Germinal center (tissue), 1 donor: ENCODE measurements around the gene RMDN2.
"Not testable (repeated sequence)": the region's sequence is repeated elsewhere in the genome, so short reads cannot be mapped to it uniquely, and the experiment has no call there.

Experiments
- DNase-seq: peaks from one replicate; pipeline ENCODE4 v3.0.0; 2012; ENCODE audit warnings: mixed read lengths, low spot score

Gene RMDN2

GRCh38 chr2:37897511-37897910 is 27.6 kb upstream of the RMDN2 start:
- DNase-seq = no peak

- DNase-seq = no peak
These were observed 26.6 kb upstream of the RMDN2 start for GRCh38 chr2:37898448-37898847.

- DNase-seq = no peak
These were observed 22.1 kb upstream of the RMDN2 start for GRCh38 chr2:37902991-37903390.

- no peak for DNase-seq
These were observed 20.7 kb upstream of the RMDN2 start for GRCh38 chr2:37904425-37904824.

GRCh38 chr2:37904993-37905392 is 20.1 kb upstream of the RMDN2 start:
- no peak for DNase-seq

- no peak for DNase-seq
These were observed 19.0 kb upstream of the RMDN2 start for GRCh38 chr2:37906131-37906530.

GRCh38 chr2:37907501-37908225 is 17.4 kb upstream of the RMDN2 start:
- no peak for DNase-seq

- DNase-seq = no peak
These were observed 13.7 kb upstream of the RMDN2 start for GRCh38 chr2:37911296-37911873.

- DNase-seq = no peak
These were observed 13.0 kb upstream of the RMDN2 start for GRCh38 chr2:37912056-37912455.

GRCh38 chr2:37912616-37913015 is 12.5 kb upstream of the RMDN2 start:
- DNase-seq = no peak

GRCh38 chr2:37914340-37914739 is 10.7 kb upstream of the RMDN2 start:
- no peak for DNase-seq

GRCh38 chr2:37915773-37916172 is 9.3 kb upstream of the RMDN2 start:
- no peak for DNase-seq

- DNase-seq = no peak
These were observed 8.5 kb upstream of the RMDN2 start for GRCh38 chr2:37916512-37917082.

- no peak for DNase-seq
These were observed 7.5 kb upstream of the RMDN2 start for GRCh38 chr2:37917281-37918228.

GRCh38 chr2:37918742-37919186 is 6.3 kb upstream of the RMDN2 start:
- no peak for DNase-seq

GRCh38 chr2:37919631-37920032 is 5.5 kb upstream of the RMDN2 start:
- DNase-seq = no peak

GRCh38 chr2:37920570-37920969 is 4.5 kb upstream of the RMDN2 start:
- no peak for DNase-seq

- DNase-seq = no peak
These were observed 3.3 kb upstream of the RMDN2 start for GRCh38 chr2:37921781-37922180.

- no peak for DNase-seq
These were observed 1.6 kb upstream of the RMDN2 start for GRCh38 chr2:37923308-37924055.

- DNase-seq = no peak
These were observed 1.5 kb downstream of the RMDN2 start for GRCh38 chr2:37926635-37927034.

GRCh38 chr2:37928377-37928776 is 3.3 kb downstream of the RMDN2 start:
- DNase-seq = no peak

- not testable (repeated sequence) for DNase-seq
These were observed 5.3 kb downstream of the RMDN2 start for GRCh38 chr2:37930392-37930791.
